Breast epithelium (tissue), 4 donors: ENCODE data around the gene DDIT3. TPM values are rescaled to one million over a fixed set of nuclear protein-coding genes. Genes with fewer than 3 reads are reported as not detected.
"Not testable (repeated sequence)": the region's sequence is repeated elsewhere in the genome, so short reads cannot be mapped to it uniquely, and the experiment has no call there.

Experiments
- DNase-seq, 2 donors: peaks; one replicate each; pipeline ENCODE4 v3.0.0-alpha.2; 2019; ENCODE audit warnings: low spot score in 2 of 2
- H3K27ac ChIP-seq, 2 donors: fragments of 200-600 bp; sonication (generic) in 1 of 2; one replicate each; pipeline ENCODE4 v1.5.1; 2016 to 2019; ENCODE audit warnings: mild to moderate bottlenecking in 1 of 2
- H3K27me3 ChIP-seq, 2 donors: fragments of 200-600 bp; sonication (generic) in 1 of 2; one replicate each; pipeline versions ENCODE4 v1.5.1 to v1.6.0; 2017 to 2019; ENCODE audit warnings: control low read depth in 1 of 2, mild to moderate bottlenecking in 1 of 2
- H3K36me3 ChIP-seq: fragments of 200-600 bp; one replicate; pipeline ENCODE4 v1.5.1; 2019
- H3K4me1 ChIP-seq, 2 donors: fragments of 200-600 bp; sonication (generic); one replicate each; pipeline ENCODE4 v1.5.1; 2016 to 2019; ENCODE audit warnings: control low read depth in 1 of 2
- H3K4me3 ChIP-seq, 3 donors: fragments of 200-600 bp; sonication (generic); 1 replicate in 2 of 3; 2 replicates in 1 of 3; pipeline ENCODE4 v1.5.1; 2016 to 2019; ENCODE audit warnings: mild to moderate bottlenecking in 3 of 3, moderate library complexity in 2 of 3
- H3K9me3 ChIP-seq, 2 donors: fragments of 200-600 bp; sonication (generic) in 1 of 2; one replicate each; pipeline ENCODE4 v1.5.1; 2016 to 2019; ENCODE audit warnings: control low read depth in 1 of 2
- POLR2A ChIP-seq: fragments of 450-650 bp; IDR thresholded peaks from one replicate; pipeline ENCODE4 v1.6.1; 2016; ENCODE audit warnings: antibody characterized with exemption, mild to moderate bottlenecking, moderate library complexity
- POLR2AphosphoS5 ChIP-seq, 3 donors: sonication (generic); formaldehyde crosslinking; IDR thresholded peaks; one replicate each; pipeline ENCODE4 v1.6.1; 2017; ENCODE audit warnings: antibody characterized with exemption in 3 of 3
- intact Hi-C: fragments of 100-400 bp; cut with DNase I; formaldehyde crosslinking; loops from one replicate; pipeline ENCODE4 v1.15.1; 2023; ENCODE audit warnings: low total_unique reads
- total RNA-seq, 3 donors: library from RNA; depleted of rRNA; stranded (reverse); fragments of >200 nt; gene quantifications; one replicate each; pipeline ENCODE4 v1.1.0, GENCODE V29; 2016
- TF ChIP-seq, protein P1 (sequence below), 3 donors: fragments of 450-650 bp; IDR thresholded peaks; one replicate each; pipeline ENCODE4 v1.5.1; 2016 to 2017; ENCODE audit warnings: antibody characterized with exemption in 3 of 3, mild to moderate bottlenecking in 3 of 3, moderate library complexity in 3 of 3

The DDIT3 gene
- total RNA-seq, 3 donors from 2014 or later = 39.0 to 58.4 (median 51.2) TPM

DNA sequence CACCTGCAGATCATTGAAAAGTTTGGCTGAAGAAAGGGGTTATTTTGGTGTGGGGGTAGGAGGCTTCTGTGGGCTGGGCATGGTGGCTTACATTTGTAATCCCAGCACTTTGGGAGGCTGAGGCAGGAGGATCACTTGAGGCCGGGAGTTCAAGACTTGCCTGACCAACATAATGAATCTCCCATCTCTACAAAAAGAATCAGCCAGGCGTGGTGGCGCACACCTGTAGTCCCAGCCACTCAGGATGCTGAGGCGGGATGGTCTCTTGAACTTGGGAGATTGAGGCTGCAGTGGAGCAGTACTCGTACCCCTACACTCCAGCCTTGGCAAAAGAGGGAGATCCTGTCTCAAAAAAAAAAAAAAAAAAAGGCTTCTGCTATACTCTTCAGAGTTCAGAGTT lies 7.0 kb downstream of the DDIT3 start:
- TF ChIP-seq, protein P1, sequence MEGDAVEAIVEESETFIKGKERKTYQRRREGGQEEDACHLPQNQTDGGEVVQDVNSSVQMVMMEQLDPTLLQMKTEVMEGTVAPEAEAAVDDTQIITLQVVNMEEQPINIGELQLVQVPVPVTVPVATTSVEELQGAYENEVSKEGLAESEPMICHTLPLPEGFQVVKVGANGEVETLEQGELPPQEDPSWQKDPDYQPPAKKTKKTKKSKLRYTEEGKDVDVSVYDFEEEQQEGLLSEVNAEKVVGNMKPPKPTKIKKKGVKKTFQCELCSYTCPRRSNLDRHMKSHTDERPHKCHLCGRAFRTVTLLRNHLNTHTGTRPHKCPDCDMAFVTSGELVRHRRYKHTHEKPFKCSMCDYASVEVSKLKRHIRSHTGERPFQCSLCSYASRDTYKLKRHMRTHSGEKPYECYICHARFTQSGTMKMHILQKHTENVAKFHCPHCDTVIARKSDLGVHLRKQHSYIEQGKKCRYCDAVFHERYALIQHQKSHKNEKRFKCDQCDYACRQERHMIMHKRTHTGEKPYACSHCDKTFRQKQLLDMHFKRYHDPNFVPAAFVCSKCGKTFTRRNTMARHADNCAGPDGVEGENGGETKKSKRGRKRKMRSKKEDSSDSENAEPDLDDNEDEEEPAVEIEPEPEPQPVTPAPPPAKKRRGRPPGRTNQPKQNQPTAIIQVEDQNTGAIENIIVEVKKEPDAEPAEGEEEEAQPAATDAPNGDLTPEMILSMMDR (IDR thresholded peaks at IDR 0.05) = no peak
- TF ChIP-seq POLR2AphosphoS5 (IDR thresholded peaks at IDR 0.05) (no peak), POLR2A (no peak)
- no peak overlapping the region for H3K27ac ChIP-seq

DNA sequence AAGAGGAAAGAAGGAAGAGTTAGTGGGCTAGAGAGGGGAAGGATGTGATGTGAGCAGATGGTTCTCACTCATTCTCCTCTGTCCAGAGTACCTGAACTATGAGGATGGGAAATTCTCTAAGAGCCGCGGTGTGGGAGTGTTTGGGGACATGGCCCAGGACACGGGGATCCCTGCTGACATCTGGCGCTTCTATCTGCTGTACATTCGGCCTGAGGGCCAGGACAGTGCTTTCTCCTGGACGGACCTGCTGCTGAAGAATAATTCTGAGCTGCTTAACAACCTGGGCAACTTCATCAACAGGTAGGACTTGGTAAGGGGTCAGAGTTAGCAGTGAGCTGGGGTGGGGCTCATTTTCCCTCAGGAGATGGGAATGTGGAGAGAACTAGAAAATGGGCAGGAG lies 7.6 kb downstream of the DDIT3 start:
- H3K4me3 ChIP-seq = no peak overlapping the region
- H3K27ac ChIP-seq = no peak overlapping the region
- no peaks in the 10 kb centered on the region for H3K9me3 ChIP-seq
- H3K36me3 ChIP-seq = peaks cover 6% of the 10 kb centered on the region
- no peaks in the 10 kb centered on the region for H3K4me1 ChIP-seq
- intact Hi-C loops = no loop called here
- no peaks in the 10 kb centered on the region for H3K27me3 ChIP-seq
- TF ChIP-seq POLR2AphosphoS5 (IDR thresholded peaks at IDR 0.05) (no peak), POLR2A (no peak)
- TF ChIP-seq, protein P1 (IDR thresholded peaks at IDR 0.05) = no peak
- no peak for DNase-seq

More for the DNA sequence above, 7.0 kb downstream of the DDIT3 start:
- Histone ChIP-seq H3K27me3 (no peaks in the 10 kb centered on the region), H3K36me3 (peaks cover 6% of the 10 kb centered on the region), H3K4me3 (no peak overlapping the region), H3K4me1 (peaks cover 0 to 3% of the 10 kb centered on the region in 2 donors), H3K9me3 (no peaks in the 10 kb centered on the region)
- no peak for DNase-seq
- intact Hi-C loops = no loop called here

DNA sequence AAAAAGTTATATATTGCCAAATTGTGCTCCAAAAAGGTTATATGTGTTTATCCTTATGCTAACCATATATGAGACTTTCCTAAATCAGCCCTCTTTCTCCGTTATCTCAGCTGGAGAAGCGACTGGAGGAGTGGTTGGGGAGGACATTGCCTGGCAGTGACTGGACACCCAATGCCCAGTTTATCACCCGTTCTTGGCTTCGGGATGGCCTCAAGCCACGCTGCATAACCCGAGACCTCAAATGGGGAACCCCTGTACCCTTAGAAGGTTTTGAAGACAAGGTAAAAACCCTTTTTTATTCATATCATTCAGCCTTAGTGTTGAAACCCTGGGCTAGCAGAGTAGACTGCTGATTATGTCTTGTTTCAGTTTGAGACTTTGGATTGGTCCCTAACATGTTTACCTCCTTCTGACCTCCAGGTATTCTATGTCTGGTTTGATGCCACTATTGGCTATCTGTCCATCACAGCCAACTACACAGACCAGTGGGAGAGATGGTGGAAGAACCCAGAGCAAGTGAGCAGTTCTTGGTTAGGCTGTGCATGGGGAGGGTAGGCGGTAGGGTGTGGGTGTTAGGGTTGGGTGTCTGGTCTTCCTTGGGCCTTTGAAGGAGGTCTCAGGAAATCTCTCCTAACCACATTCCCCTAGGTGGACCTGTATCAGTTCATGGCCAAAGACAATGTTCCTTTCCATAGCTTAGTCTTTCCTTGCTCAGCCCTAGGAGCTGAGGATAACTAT lies 8.6 kb downstream of the DDIT3 start:
- H3K36me3 ChIP-seq = peaks cover 6% of the 10 kb centered on the region
- intact Hi-C loops = no loop called here
- no peak for DNase-seq
- no peak overlapping the region for H3K4me3 ChIP-seq
- no peaks in the 10 kb centered on the region for H3K27me3 ChIP-seq
- H3K27ac ChIP-seq = no peak overlapping the region
- H3K9me3 ChIP-seq = no peaks in the 10 kb centered on the region
- H3K4me1 ChIP-seq = no peaks in the 10 kb centered on the region
- no peak for TF ChIP-seq POLR2A
- no peak for TF ChIP-seq POLR2AphosphoS5 (IDR thresholded peaks at IDR 0.05)
- TF ChIP-seq, protein P1 (IDR thresholded peaks at IDR 0.05) = no peak

DNA sequence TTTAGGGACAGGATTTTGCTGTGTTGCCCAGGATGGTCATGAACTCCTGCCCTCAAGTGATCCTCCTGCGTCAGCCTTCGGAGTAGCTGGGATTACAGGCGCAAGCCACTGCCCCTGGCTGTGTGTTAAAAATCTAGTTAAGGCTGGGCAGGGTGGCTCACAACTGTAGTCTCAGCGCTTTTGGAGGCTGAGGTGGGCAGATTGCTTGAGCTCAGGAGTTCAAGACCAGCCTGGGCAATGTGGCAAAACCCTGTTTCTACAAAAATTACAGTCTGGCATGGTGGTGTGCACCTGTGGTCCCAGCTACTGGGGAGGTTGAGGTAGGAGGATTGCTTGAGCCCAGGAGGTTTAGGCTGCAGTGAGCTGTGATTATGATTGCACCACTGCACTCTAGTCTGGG lies 9.2 kb downstream of the DDIT3 start:
- Histone ChIP-seq H3K36me3 (peaks cover 6% of the 10 kb centered on the region), H3K4me3 (no peak overlapping the region), H3K27ac (no peak overlapping the region), H3K4me1 (no peaks in the 10 kb centered on the region), H3K9me3 (no peaks in the 10 kb centered on the region), H3K27me3 (no peaks in the 10 kb centered on the region)
- TF ChIP-seq POLR2AphosphoS5 (IDR thresholded peaks at IDR 0.05) (no peak), POLR2A (no peak)
- TF ChIP-seq, protein P1 (IDR thresholded peaks at IDR 0.05) = no peak
- intact Hi-C loops = no loop called here
- no peak for DNase-seq

DNA sequence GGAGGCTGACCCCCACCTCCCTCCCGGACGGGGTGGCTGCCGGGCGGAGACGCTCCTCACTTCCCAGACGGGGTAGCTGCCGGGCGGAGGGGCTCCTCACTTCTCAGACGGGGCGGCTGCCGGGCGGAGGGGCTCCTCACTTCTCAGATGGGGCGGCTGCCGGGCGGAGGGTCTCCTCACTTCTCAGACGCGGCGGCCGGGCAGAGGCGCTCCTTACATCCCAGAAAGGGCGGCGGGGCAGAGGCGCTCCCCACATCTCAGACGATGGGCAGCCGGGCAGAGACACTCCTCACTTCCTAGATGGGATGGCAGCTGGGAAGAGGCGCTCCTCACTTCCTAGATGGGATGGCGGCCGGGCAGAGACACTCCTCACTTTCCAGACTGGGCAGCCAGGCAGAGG lies 12.5 kb downstream of the DDIT3 start:
- H3K4me1 ChIP-seq, DNase-seq, H3K36me3 ChIP-seq, H3K27ac ChIP-seq, intact Hi-C loops, H3K4me3 ChIP-seq, H3K27me3 ChIP-seq, H3K9me3 ChIP-seq: not testable (repeated sequence)

DNA sequence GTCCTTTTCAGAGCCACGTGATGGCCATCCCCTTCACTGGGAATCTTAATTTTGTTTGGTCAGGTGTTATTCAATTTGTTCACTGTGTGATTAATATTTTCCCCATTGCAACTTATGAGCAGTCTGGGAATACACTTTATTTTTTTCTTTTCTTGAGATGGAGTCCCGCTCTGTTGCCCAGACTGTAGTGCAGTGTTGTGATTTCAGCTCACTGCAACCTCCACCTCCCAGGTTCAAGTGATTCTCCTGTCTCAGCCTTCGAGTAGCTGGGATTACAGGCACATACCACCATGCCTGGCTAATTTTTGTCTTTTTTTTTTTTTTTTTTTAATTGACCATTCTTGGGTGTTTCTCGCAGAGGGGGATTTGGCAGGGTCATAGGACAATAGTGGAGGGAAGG lies 13.8 kb downstream of the DDIT3 start:
- DNase-seq, H3K9me3 ChIP-seq, H3K4me3 ChIP-seq, H3K36me3 ChIP-seq, H3K27me3 ChIP-seq, intact Hi-C loops, H3K27ac ChIP-seq, H3K4me1 ChIP-seq: not testable (repeated sequence)

DNA sequence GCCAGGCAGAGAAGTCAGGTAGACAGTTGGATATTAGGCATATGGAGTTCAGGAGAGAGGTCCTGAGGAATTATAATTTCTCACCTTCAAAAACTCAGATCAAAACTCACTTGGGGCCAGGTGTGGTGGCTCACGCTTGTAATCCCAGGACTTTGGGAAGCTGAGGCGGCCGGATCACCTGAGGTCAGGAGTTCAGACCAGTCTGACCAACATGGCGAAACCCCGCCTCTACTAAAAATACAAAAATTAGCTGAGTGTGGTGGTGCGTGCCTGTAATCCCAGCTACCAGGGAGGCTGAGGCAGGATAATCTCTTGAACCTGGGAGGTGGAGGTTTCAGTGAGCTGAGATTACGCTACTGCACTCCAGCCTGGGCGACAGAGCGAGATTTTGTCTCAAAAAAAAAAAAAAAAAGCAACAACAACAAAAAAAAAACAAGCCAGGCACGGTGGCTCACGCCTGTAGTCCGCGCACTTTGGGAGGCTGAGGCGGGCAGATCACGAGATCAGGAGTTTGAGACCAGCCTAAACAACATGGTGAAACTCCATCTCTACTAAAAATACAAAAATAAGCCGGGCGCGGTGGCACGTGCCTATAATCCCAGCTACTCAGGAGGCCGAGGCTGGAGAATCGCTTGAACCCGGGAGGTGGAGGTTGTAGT lies 17.9 kb downstream of the DDIT3 start:
- H3K27me3 ChIP-seq, H3K4me3 ChIP-seq, DNase-seq, H3K27ac ChIP-seq, H3K36me3 ChIP-seq, H3K4me1 ChIP-seq, intact Hi-C loops, H3K9me3 ChIP-seq: not testable (repeated sequence)
